MCF 10A (cell line): ENCODE data around the gene MUC12. TPM values are rescaled to one million over a fixed set of nuclear protein-coding genes. Genes with fewer than 3 reads are reported as not detected.

Experiments
- BruUV-seq: library from RNA; stranded (reverse); fragments of 400-500 nt; replicated peaks from 2 replicates; lab custom pipeline; 2021; lab: Mats Ljungman, UMichigan
- CTCF ChIA-PET: fragments of 300-600 bp; sonication (Branson Sonifier 250); formaldehyde crosslinking; extraction: SDS; loops from one replicate; lab custom pipeline; 2021; ENCODE audit warnings: antibody characterized with exemption, inconsistent platforms; lab: Yijun Ruan, JAX
- POLR2A ChIA-PET: fragments of 300-600, 350-650 bp; sonication (Branson Sonifier 250); formaldehyde crosslinking; extraction: SDS; loops from one replicate; lab custom pipeline; 2020; ENCODE audit warnings: antibody characterized with exemption, inconsistent platforms; lab: Yijun Ruan, JAX
- DNase-seq: peaks from one replicate; pipeline ENCODE4 v3.0.0-alpha.2; 2018; ENCODE audit not compliant: unreplicated experiment
- H3K27ac Mint-ChIP-seq: one replicate; pipeline ENCODE4 v1.8.0; 2022; ENCODE audit warnings: mild to moderate bottlenecking, low read depth, mixed read lengths; ENCODE audit not compliant: unreplicated experiment
- H3K27me3 Mint-ChIP-seq: one replicate; pipeline ENCODE4 v1.8.0; 2022; ENCODE audit warnings: mixed read lengths; ENCODE audit not compliant: insufficient read depth, unreplicated experiment
- H3K36me3 Mint-ChIP-seq: one replicate; pipeline ENCODE4 v1.8.0; 2022; ENCODE audit warnings: mild to moderate bottlenecking, moderate library complexity, mixed read lengths; ENCODE audit not compliant: insufficient read depth, unreplicated experiment
- H3K4me1 Mint-ChIP-seq: one replicate; pipeline ENCODE4 v1.8.0; 2022; ENCODE audit warnings: mixed read lengths; ENCODE audit not compliant: insufficient read depth, unreplicated experiment
- H3K4me3 Mint-ChIP-seq: one replicate; pipeline ENCODE4 v1.8.0; 2022; ENCODE audit warnings: mild to moderate bottlenecking, moderate library complexity, mixed read lengths; ENCODE audit not compliant: unreplicated experiment
- H3K9me3 Mint-ChIP-seq: one replicate; pipeline ENCODE4 v1.8.0; 2022; ENCODE audit warnings: mixed read lengths; ENCODE audit not compliant: unreplicated experiment
- CTCF ChIP-seq: fragments of 200-600 bp; IDR thresholded peaks from one replicate; pipeline ENCODE4 v1.8.0; 2022; ENCODE audit warnings: antibody characterized with exemption, mild to moderate bottlenecking; ENCODE audit not compliant: unreplicated experiment
- intact Hi-C: fragments of 100-400 bp; cut with micrococcal nuclease; formaldehyde crosslinking; loops from 2 replicates; pipeline ENCODE4 v1.14.1; 2022
- total RNA-seq: library from RNA; stranded (reverse); gene quantifications from 2 replicates; pipeline ENCODE4 v1.2.3, GENCODE V29; 2022

Gene MUC12
- total RNA-seq, 1 experiment from 2014 or later: not detected

GRCh38 chr7:100965723-100966541 is 3.4 kb upstream of the MUC12 start:
- Mint-ChIP-seq H3K4me1 (peaks cover 12% of the 10 kb centered on the region), H3K4me3 (peak overlapping the region; percentile 60), H3K36me3 (no peaks in the 10 kb centered on the region), H3K27ac (no peak overlapping the region), H3K9me3 (no peaks in the 10 kb centered on the region), H3K27me3 (peaks cover 69% of the 10 kb centered on the region)
- ChIA-PET CTCF (no interaction called here), POLR2A (no interaction called here)
- peak; percentile 79 for TF ChIP-seq CTCF
- BruUV-seq: no TSS peak
- peak; percentile 58 for DNase-seq
- intact Hi-C loops: loop anchor here (2.0 kb wide), 1 partner anchor 93 kb away; no protein-coding TSS in a partner anchor

GRCh38 chr7:100966542-100967291 is 2.6 kb upstream of the MUC12 start:
- no peak for TF ChIP-seq CTCF
- no peaks in the 10 kb centered on the region for H3K9me3 Mint-ChIP-seq
- BruUV-seq: no TSS peak
- ChIA-PET CTCF (interaction anchor here (0.7 kb wide), 1 partner anchor 53 kb away, joined by 3 read pairs; the partner anchor contains the start of gene MUC17), POLR2A (no interaction called here)
- no peaks in the 10 kb centered on the region for H3K36me3 Mint-ChIP-seq
- peak overlapping the region; percentile 60 for H3K4me3 Mint-ChIP-seq
- H3K27ac Mint-ChIP-seq: no peak overlapping the region
- intact Hi-C loops: loop anchor here (2.0 kb wide), 1 partner anchor 92 kb away; no protein-coding TSS in a partner anchor
- DNase-seq: no peak
- H3K27me3 Mint-ChIP-seq: peaks cover 77% of the 10 kb centered on the region
- peaks cover 12% of the 10 kb centered on the region for H3K4me1 Mint-ChIP-seq

GRCh38 chr7:100967292-100967863 is 2.0 kb upstream of the MUC12 start:
- TF ChIP-seq CTCF: no peak
- intact Hi-C loops: loop anchor here (2.0 kb wide), 1 partner anchor 91 kb away; no protein-coding TSS in a partner anchor
- Mint-ChIP-seq H3K9me3 (no peaks in the 10 kb centered on the region), H3K27ac (no peak overlapping the region), H3K27me3 (peaks cover 82% of the 10 kb centered on the region), H3K4me1 (peaks cover 12% of the 10 kb centered on the region), H3K36me3 (no peaks in the 10 kb centered on the region), H3K4me3 (peak overlapping the region; percentile 1)
- no TSS peak for BruUV-seq
- CTCF ChIA-PET: interaction anchor here (0.6 to 0.7 kb wide), 3 partner anchors 53 to 456 kb away, joined by 3 to 6 read pairs (median 3); partner anchors contain the start of gene MUC17
- POLR2A ChIA-PET: no interaction called here
- peak; percentile 8 for DNase-seq
